Heart left ventricle (tissue), 16 donors: Measurements from ENCODE around the gene MRPL20. TPM values are rescaled to one million over a fixed set of nuclear protein-coding genes. Genes with fewer than 3 reads are reported as not detected.
"Not testable (repeated sequence)": the region's sequence is repeated elsewhere in the genome, so short reads cannot be mapped to it uniquely, and the experiment has no call there.

Source experiments
- ATAC-seq, 4 donors: fragments of 200-7000 bp; cut with Tn5 transposase; one replicate each; pipeline ENCODE4 v1.9.1; 2020 to 2022; ENCODE audit warnings: moderate library complexity in 4 of 4, mild to moderate bottlenecking in 3 of 4, moderate number of reproducible peaks in 1 of 4
- DNase-seq, 5 donors: peaks; one replicate each; pipeline ENCODE4 v3.0.0-alpha.2; 2020
- H3K27ac ChIP-seq, 12 donors: fragments of 200-600 bp; sonication (generic) in 4 of 12; one replicate each; pipeline versions ENCODE4 v1.5.0 to v1.8.0; 2016 to 2022; ENCODE audit warnings: mild to moderate bottlenecking in 2 of 12
- H3K27me3 ChIP-seq, 9 donors: fragments of 200-600 bp; sonication (generic) in 2 of 9; one replicate each; pipeline versions ENCODE4 v1.5.1 to v1.8.0; 2016 to 2022; ENCODE audit warnings: mild to moderate bottlenecking in 3 of 9
- H3K36me3 ChIP-seq, 9 donors: fragments of 200-600 bp; sonication (generic) in 2 of 9; one replicate each; pipeline versions ENCODE4 v1.5.0 to v1.8.0; 2018 to 2022; ENCODE audit warnings: mild to moderate bottlenecking in 2 of 9
- H3K4me1 ChIP-seq, 12 donors: fragments of 200-600 bp; sonication (generic) in 4 of 12; one replicate each; pipeline versions ENCODE4 v1.5.0 to v1.8.0; 2016 to 2022; ENCODE audit warnings: mild to moderate bottlenecking in 3 of 12
- H3K4me3 ChIP-seq, 12 donors: fragments of 200-600 bp; sonication (generic) in 4 of 12; one replicate each; pipeline versions ENCODE4 v1.5.0 to v1.8.0; 2017 to 2022; ENCODE audit warnings: mild to moderate bottlenecking in 9 of 12, moderate library complexity in 4 of 12
- H3K9me3 ChIP-seq, 12 donors: fragments of 200-600 bp; sonication (generic) in 4 of 12; one replicate each; pipeline versions ENCODE4 v1.5.0 to v1.8.0; 2016 to 2022; ENCODE audit warnings: mild to moderate bottlenecking in 1 of 12
- CTCF ChIP-seq, 12 donors: fragments of 200-600 bp; sonication (generic) in 4 of 12; IDR thresholded peaks; one replicate each; pipeline versions ENCODE4 v1.5.0 to v1.8.0; 2018 to 2022; ENCODE audit warnings: antibody characterized with exemption in 12 of 12, mild to moderate bottlenecking in 5 of 12
- POLR2A ChIP-seq, 2 donors: fragments of 450-650 bp; IDR thresholded peaks; one replicate each; pipeline ENCODE4 v1.6.1; 2017; ENCODE audit warnings: antibody characterized with exemption in 2 of 2, mild to moderate bottlenecking in 2 of 2, moderate library complexity in 2 of 2
- WGBS, 4 donors: extraction: QIAGEN DNeasy Blood & Tissue Kit in 2 of 4; methylation state at CpG; one replicate each; pipeline versions ENCODE4 v1.1.5 to v1.1.7; 2013 to 2018; 5-methylcytosine and 5-hydroxymethylcytosine counted together
- intact Hi-C, 10 donors: fragments of 100-400 bp; cut with DNase I; formaldehyde crosslinking; loops; one replicate each; pipeline versions ENCODE4 v1.11.1 to v1.14.2; 2022
- polyA plus RNA-seq, 2 donors: library from polyadenylated mRNA; stranded (reverse); fragments of 200-250 nt; gene quantifications; one replicate each; pipeline ENCODE4 v1.2.3, GENCODE V29; 2013
- total RNA-seq, 9 donors: library from RNA; depleted of rRNA in 2 of 9; stranded (reverse); fragments of >200 nt in 2 of 9; fragmentation: NEBNext Ultra II Directional in 3 of 9; extraction: Animal tissue kit (Norgen Biotek cat#: 25700) in 3 of 9; gene quantifications; one replicate each; pipeline versions ENCODE4 v1.1.0 to v1.2.4, GENCODE V29; 2016 to 2023
- donor health status: ischemic (EF 13 %, LVEDD 7.1; RV severe dilation, severe dysfunction).
- donor health status: healthy with polysubstance abuse.
- donor health status: DM: no; HTN: yes; CAD: no.
- donor health status: DM: no; HTN: no; CAD: no.
- donor health status: ischemic (EF 25% LVEDD 6.9; RV normal size, moderate dysfunction).
- donor health status: ischemic (EF 25% LVEDD 5.7; RV mildly dilated, moderate dysfunction).
- donor health status: healthy.
- donor health status: DM: yes; HTN: yes; CAD: no.
- donor health status: ischemic (EF 35%, LVEDD 5.7; RV mildly dilated, moderate dysfunction).
- donor health status: nonischemic (EF 11% LVEDD 7.7; RV severe dilation, severe dysfunction).
- donor health status: DM: yes; HTN: yes; CAD: no.
- donor health status: PGD.
- donor health status: ischemic (EF 29% LVEDD 5.4; RV normal size, mild dysfunction).
- donor health status: nonischemic (EF 23%, LVEDD 6.1; RV moderate dilation, normal function).

Gene MRPL20
- total and polyA plus RNA-seq, 11 donors = 112 to 238 (median 141) TPM

- 19 to 33% (median 31%) methylated on average over 27 to 35 of the region's 35 CpGs for WGBS, 4 donors
- no peaks in the 10 kb centered on the region for H3K9me3 ChIP-seq
- intact Hi-C loops = loop anchor here in 1 of 10 donors (2.0 kb wide), 1 partner anchor 24 kb away; the partner anchor contains the start of gene MRPL20
- TF ChIP-seq CTCF (IDR thresholded peaks at IDR 0.05) = peak in 7 of 12 donors; percentile 6 to 46 (median 27)
- no peak for TF ChIP-seq POLR2A (IDR thresholded peaks at IDR 0.05)
- peak; percentile 25 to 57 (median 46) for ATAC-seq
- no peaks in the 10 kb centered on the region for H3K36me3 ChIP-seq
- DNase-seq = peak; percentile 83 to 93 (median 87)
- peaks cover 13 to 74% (median 63%) of the 10 kb centered on the region in 12 donors for H3K4me1 ChIP-seq
- H3K27ac ChIP-seq = peak overlapping the region; percentile 73 to 99 (median 91)
- H3K4me3 ChIP-seq = peak overlapping the region in 7 of 12 donors; percentile 5 to 34 (median 22)
- peaks cover 0 to 35% (median 4%) of the 10 kb centered on the region in 9 donors for H3K27me3 ChIP-seq
Observed at GRCh38 chr1:1430114-1430982, 23.3 kb upstream of the MRPL20 start.

GRCh38 chr1:1429671-1430073 lies 22.6 kb upstream of the MRPL20 start:
- peaks cover 11 to 67% (median 57%) of the 10 kb centered on the region in 12 donors for H3K4me1 ChIP-seq
- intact Hi-C loops = loop anchor here in 1 of 10 donors (2.0 kb wide), 1 partner anchor 23 kb away; the partner anchor contains the start of gene MRPL20
- 52 to 63% (median 61%) methylated on average over 6 of the region's 6 CpGs for WGBS, 4 donors
- DNase-seq (peak in 2 of 5 donors; percentile 41 to 52), ATAC-seq (no peak)
- H3K36me3 ChIP-seq = no peaks in the 10 kb centered on the region
- no peak overlapping the region for H3K4me3 ChIP-seq
- H3K27ac ChIP-seq = peak overlapping the region; percentile 73 to 99 (median 91)
- H3K9me3 ChIP-seq = no peaks in the 10 kb centered on the region
- TF ChIP-seq POLR2A (IDR thresholded peaks at IDR 0.05) (no peak), CTCF (IDR thresholded peaks at IDR 0.05) (no peak)
- peaks cover 0 to 28% (median 4%) of the 10 kb centered on the region in 9 donors for H3K27me3 ChIP-seq

- WGBS, 4 donors = 93 to 97% (median 95%) methylated on average over 6 of the region's 6 CpGs
- DNase-seq, intact Hi-C loops, ATAC-seq, H3K36me3 ChIP-seq, H3K9me3 ChIP-seq, H3K4me3 ChIP-seq: not testable (repeated sequence)
- Histone ChIP-seq H3K27ac (peak overlapping the region in 5 of 12 donors; percentile 73 to 96 (median 92)), H3K27me3 (peaks cover 0 to 21% (median 0%) of the 10 kb centered on the region in 9 donors), H3K4me1 (peaks cover 8 to 60% (median 51%) of the 10 kb centered on the region in 12 donors)
Observed at GRCh38 chr1:1428967-1429366, 21.9 kb upstream of the MRPL20 start.

GRCh38 chr1:1428174-1428573 lies 21.1 kb upstream of the MRPL20 start:
- peak in 2 of 5 donors; percentile 24 to 64 for DNase-seq
- peaks cover 8 to 52% (median 43%) of the 10 kb centered on the region in 12 donors for H3K4me1 ChIP-seq
- intact Hi-C loops = no loop called here
- no peaks in the 10 kb centered on the region for H3K9me3 ChIP-seq
- H3K27me3 ChIP-seq = peaks cover 0 to 14% (median 0%) of the 10 kb centered on the region in 9 donors
- whole genome bisulfite sequencing, 4 donors = 75 to 78% (median 77%) methylated on average over 19 of the region's 19 CpGs
- TF ChIP-seq CTCF (IDR thresholded peaks at IDR 0.05) = no peak
- TF ChIP-seq POLR2A (IDR thresholded peaks at IDR 0.05) = no peak
- no peaks in the 10 kb centered on the region for H3K36me3 ChIP-seq
- ATAC-seq = no peak
- H3K4me3 ChIP-seq = no peak overlapping the region
- peak overlapping the region in 4 of 12 donors; percentile 40 to 96 (median 51) for H3K27ac ChIP-seq
